Stimulated activated CD8-positive, alpha-beta memory T cell treated with anti-CD3 and anti-CD28 coated beads, Interleukin-2, amount 100 ng/mL, for 48 hours (primary cell): ENCODE data around the gene QRFPR.
"Not testable (repeated sequence)": the region's sequence is repeated elsewhere in the genome, so short reads cannot be mapped to it uniquely, and the experiment has no call there.

Experiments
- DNase-seq, 2 donors: peaks; one replicate each; pipeline ENCODE4 v3.0.0-alpha.2; 2020; ENCODE audit warnings: low read depth in 2 of 2

The QRFPR gene

DNA sequence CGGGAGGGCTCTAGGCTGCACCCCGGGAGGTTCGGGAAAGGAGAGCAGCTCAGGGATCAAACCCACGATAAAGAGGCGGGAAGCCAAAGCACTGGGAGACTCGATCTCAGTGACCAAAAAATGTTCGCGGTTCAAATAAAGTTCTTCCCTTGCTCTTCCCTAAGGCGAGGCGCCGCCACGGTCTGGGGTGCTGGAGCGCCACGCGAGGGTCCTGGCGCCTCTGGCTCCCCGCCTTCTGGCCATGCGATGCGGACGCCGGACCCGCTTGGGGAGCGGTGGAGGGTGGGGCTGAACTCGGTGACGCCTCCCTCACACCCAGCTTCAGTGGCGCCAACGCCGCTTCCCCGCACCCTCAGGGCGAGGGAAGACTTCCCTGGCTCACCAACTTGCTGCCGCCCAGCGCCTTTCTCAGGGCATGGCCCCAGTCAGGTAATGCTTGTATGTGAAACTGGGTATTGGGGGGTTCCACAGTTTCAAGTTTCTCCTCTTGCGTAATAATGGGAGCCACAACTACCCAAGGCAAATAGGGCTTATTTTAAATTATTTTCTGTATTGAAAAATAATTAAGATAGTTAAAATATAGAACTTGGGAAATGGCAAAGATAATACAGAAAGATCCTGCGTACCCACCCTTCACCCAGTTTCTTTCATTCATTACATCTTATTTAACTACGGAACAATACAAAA lies at the start of gene QRFPR:
Gene QRFPR (minus strand): TSS at position 243 of the 687 bp plus-strand sequence. CDS start 371 bp downstream, outside the sequence.
- DNase-seq: no peak

- DNase-seq: no peak
These were observed 47.9 kb upstream of the QRFPR start for GRCh38 chr4:121428721-121429120.

- DNase-seq: no peak
These were observed 40.8 kb upstream of the QRFPR start for GRCh38 chr4:121421594-121421993.

DNA sequence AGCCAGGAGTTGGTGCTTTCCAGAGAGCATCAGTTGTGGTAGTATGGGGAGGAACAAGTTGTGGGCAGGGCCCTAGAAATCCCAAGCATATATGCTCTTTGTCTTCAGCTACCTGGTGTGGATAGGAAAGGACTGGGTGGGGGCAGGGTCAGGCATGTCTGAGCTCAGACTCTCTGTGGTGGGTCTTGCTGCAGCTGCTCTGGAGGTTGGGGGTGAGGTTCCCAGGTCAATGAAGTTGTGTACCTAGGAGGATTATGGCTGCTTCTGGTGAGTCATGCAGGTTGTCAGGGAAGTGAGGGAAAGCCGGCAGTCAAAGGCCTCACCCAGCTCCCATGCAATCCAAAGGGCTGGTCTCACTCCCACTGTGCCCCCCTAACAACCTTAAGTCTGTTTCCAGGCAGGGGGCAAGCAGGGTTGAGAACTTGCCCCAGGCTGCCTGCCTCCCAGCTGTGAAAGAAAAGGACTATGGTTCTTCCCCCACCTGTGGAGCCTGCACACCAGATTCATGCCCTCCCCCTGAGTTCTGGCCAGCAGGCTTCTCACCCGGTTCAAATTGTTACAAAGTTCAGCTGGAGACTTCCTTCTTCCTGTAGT lies 30.4 kb upstream of the QRFPR start:
- no peak for DNase-seq

DNA sequence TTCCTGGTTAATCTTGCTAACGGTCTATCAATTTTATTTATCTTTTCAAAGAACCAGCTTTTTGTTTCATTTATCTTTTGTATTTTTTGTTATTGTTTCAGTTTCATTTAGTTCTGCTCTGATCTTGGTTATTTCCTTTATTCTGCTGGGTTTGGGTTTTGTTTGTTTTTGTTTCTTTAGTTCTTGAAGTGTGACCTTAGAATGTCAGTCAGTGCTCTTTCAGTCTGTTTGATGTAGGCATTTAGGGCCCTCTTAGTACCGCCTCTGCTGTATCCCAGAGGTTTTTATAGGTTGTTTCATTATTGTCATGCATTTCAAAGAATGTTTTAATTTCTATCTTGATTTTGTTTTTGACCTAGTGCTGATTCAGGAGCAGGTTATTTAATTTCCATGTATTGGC lies 27.7 kb upstream of the QRFPR start:
- not testable (repeated sequence) for DNase-seq

- no peak for DNase-seq
These were observed 19.8 kb upstream of the QRFPR start for GRCh38 chr4:121400632-121401031.

DNA sequence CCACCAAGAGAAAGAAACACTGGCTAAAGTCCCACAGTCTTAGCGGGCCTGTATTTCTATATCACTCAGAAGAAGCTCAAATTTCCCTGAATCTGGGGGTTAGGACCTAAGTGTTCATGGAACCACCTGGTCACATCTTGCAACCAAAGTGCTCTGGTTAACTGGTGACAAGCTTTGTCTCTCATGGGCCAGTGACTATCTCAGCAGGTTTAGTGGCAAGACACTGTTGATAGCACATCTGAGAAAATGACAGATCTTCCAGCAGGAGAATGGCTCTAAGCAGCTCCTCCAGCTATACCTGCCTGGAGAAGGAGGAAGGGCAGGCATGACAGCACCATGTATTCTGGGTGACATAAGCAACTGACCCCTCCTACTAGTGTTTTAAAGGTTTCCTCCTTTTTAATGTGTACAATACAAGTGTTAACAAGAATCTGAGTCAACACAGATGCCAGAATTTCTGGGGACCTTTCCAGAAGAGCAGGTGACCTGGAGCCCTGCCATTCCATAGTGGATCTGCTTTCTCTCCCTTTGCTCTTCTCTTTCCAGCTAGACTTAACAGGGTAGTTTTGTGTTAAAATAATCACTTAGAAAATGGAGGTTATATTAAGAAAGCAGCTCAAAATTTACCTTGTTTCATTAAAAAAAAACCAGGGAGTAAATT lies 17.3 kb upstream of the QRFPR start:
- no peak for DNase-seq

GRCh38 chr4:121397434-121397833 lies 16.6 kb upstream of the QRFPR start:
- no peak for DNase-seq

GRCh38 chr4:121392426-121393086 lies 11.7 kb upstream of the QRFPR start:
- no peak for DNase-seq

DNA sequence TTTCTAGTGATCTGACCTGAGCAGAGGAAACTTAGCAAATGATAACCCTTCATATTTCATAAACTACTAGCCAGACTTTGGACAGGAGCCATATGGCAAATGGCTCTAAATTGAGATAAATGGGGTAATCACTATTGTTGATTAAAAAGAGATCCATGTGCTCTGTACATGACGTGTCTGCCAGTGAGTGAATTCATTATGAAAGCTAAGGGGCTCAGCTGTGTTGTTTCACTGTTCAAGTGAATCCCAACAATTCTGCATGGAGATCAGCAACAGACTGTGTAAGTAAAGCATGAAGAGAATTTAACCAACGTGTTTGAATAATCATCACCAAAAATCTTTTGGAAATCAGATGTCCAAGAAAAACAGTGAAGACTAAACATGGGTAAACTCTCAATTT lies 9.5 kb upstream of the QRFPR start:
- DNase-seq: no peak

- DNase-seq: no peak
These were observed 1.5 kb downstream of the QRFPR start for GRCh38 chr4:121379276-121379675.

- no peak for DNase-seq
These were observed 3.7 kb downstream of the QRFPR start for GRCh38 chr4:121377076-121377475.

GRCh38 chr4:121376556-121376955 lies 4.3 kb downstream of the QRFPR start:
- DNase-seq: no peak

DNA sequence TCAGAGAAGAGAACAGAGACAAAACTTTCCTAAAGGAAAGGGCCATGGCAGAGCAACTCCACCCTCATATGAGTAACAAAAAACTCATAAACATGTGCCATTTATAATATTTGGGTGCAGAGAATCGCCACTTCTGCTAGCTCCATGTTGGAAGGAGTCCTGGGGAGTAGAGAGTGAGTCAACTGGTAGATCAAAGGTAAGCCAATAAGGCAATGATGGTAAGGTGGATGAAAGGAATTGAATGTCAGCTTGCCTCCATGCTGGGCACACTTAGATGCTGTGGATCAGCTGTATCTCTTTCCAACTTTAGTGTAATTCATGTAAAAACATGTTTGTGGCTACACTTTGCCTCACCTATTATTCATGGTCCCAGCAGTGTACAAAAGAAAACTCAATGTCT lies 4.7 kb downstream of the QRFPR start:
- DNase-seq: no peak

GRCh38 chr4:121375262-121375661 lies 5.6 kb downstream of the QRFPR start:
- no peak for DNase-seq

GRCh38 chr4:121373841-121374240 lies 7.0 kb downstream of the QRFPR start:
- no peak for DNase-seq

- peak in 1 of 2 donors; percentile 22 for DNase-seq
These were observed 10.0 kb downstream of the QRFPR start for GRCh38 chr4:121370729-121371325.

GRCh38 chr4:121360495-121360894 lies 20.3 kb downstream of the QRFPR start:
- no peak for DNase-seq

- no peak for DNase-seq
These were observed 22.3 kb downstream of the QRFPR start for GRCh38 chr4:121358473-121358872.

DNA sequence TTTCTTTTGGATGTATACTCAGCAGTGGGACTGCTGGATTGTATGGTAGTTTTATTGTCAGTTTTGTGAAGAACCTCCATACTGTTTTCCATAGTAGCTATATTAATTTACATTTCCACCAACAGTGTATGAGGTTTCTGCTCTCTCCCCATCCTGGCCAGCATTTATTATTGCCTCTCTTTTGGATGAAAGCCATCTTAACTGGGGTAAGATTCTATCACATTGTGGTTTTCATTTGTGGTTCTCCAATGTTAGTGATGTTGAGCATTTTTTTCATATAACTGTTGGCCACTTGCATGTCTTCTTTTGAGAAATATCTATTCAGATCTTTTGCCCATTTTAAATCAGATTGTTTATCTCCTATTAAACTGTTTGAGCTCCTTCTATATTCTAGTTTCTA lies 27.6 kb downstream of the QRFPR start:
- DNase-seq: no peak

DNA sequence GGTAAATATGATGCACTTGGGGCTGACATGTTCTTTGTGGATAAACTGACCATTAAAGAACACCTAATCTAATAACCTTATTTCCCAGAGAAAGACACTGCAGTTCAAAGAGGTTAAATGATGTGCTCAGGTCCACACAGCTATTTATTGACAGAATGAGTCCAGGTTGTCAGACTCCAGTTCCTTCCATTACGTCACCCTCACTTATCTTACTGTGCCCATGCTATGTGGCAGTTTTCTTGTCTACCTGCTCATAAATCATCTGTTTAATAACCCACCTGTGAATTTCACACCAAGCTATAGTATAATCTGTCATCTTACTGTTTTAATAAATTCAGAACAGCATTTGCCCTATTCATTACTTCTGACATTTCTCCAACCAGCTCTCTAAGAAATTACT lies 36.7 kb downstream of the QRFPR start:
- DNase-seq: no peak

- DNase-seq: no peak
These were observed 40.6 kb downstream of the QRFPR start for GRCh38 chr4:121340247-121340646.
